Colonic mucosa (tissue), 4 donors: ENCODE measurements around the gene SLC22A12. TPM values are rescaled to one million over a fixed set of nuclear protein-coding genes. Genes with fewer than 3 reads are reported as not detected.

Experiments used
- DNase-seq: peaks from one replicate; pipeline ENCODE4 v3.0.0-alpha.2; 2020
- H3K27ac ChIP-seq: fragments of 200-600 bp; one replicate; pipeline ENCODE4 v1.8.0; 2021
- H3K27me3 ChIP-seq: fragments of 200-600 bp; one replicate; pipeline ENCODE4 v1.8.0; 2021
- H3K36me3 ChIP-seq: fragments of 200-600 bp; one replicate; pipeline ENCODE4 v1.8.0; 2021
- H3K4me1 ChIP-seq: fragments of 200-600 bp; one replicate; pipeline ENCODE4 v1.8.0; 2021; ENCODE audit warnings: mild to moderate bottlenecking
- H3K4me3 ChIP-seq: fragments of 200-600 bp; one replicate; pipeline ENCODE4 v1.8.0; 2021
- H3K9ac ChIP-seq, 2 donors: one replicate each; pipeline ENCODE4 v1.7.0; 2013; ENCODE audit warnings: control low read depth in 2 of 2, low read depth in 2 of 2, low read length in 2 of 2
- H3K9me3 ChIP-seq: fragments of 200-600 bp; one replicate; pipeline ENCODE4 v1.8.0; 2021
- CTCF ChIP-seq: fragments of 200-600 bp; IDR thresholded peaks from one replicate; pipeline ENCODE4 v1.8.0; 2022; ENCODE audit warnings: antibody characterized with exemption, mild to moderate bottlenecking
- intact Hi-C: fragments of 100-400 bp; cut with DNase I; formaldehyde crosslinking; loops from one replicate; pipeline ENCODE4 v1.14.1; 2022
- total RNA-seq, 2 donors: library from RNA; stranded (reverse); fragmentation: NEBNext Ultra II Directional in 1 of 2; extraction: Animal tissue kit (Norgen Biotek cat#: 25700) in 1 of 2; gene quantifications; one replicate each; pipeline ENCODE4 v1.2.1, GENCODE V29; 2021
- donor health status: healthy.
- donor health status: DM: no; HTN: no; CAD: no.
- donor health status: DM: no; HTN: no; CAD: no.

Gene SLC22A12
- not detected for total RNA-seq

- H3K9me3 ChIP-seq = no peaks in the 10 kb centered on the region
- no peaks in the 10 kb centered on the region for H3K27me3 ChIP-seq
- no peak for TF ChIP-seq CTCF
- no peak within 1 kb of the TSS for H3K9ac ChIP-seq
- no peak within 1 kb of the TSS for H3K27ac ChIP-seq
- intact Hi-C loops = no loop called here
- no peaks in the 10 kb centered on the region for H3K36me3 ChIP-seq
- no peak within 1 kb of the TSS for H3K4me3 ChIP-seq
- DNase-seq = no peak
- H3K4me1 ChIP-seq = no peaks in the 10 kb centered on the region
These were observed at the start of gene SLC22A12 for GRCh38 chr11:64590763-64591221. SLC22A12 (plus strand) TSS chr11:64591220; CDS start chr11:64591557, 337 bp downstream.

DNA sequence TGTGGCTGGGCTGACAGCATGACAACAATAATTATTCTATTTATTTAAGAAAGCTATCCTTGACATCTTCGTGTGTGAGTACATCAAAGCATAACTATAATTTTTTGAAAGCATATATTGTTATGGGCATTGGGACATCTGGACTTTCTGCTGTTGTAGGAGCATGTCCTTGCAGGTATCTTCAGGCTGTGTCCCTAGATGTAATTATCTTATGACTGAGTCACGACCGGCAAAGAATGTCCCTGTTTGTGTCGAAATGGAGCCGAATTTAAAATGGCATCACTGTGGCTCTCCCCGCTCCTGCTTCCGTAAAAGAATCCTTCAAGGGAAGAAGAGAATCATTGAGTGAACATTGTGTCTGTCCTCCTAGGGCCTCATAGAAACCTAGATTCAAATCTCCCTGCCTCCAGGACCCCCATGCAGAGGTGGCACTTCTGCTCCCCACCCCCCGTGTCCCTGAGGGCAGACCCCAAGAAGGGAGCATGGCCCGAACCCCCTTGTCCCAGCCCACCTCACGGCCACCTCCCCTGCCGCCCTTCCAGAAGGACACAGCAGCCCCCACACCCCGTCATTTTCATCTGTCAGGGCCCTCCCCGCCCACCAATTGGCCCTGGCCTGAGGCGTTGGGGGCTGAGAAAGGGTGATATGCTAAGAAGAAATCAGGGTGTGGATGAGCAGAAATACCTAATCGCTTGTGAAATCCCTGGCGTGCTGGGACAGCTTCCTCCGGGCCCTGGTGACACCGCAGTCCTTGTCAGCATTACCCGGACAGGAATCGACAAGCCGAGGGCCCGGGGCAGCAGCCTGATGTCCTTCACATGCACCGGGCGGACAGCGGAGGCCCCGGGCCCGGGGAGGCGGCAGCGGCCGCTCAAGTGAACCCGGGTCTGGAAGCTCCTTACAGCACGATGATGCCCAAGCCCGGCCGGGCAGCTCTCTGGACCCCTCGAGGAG is 48.6 kb upstream of the SLC22A12 start:
- no peak overlapping the region for H3K4me3 ChIP-seq
- no peak overlapping the region for H3K9ac ChIP-seq
- no peaks in the 10 kb centered on the region for H3K27me3 ChIP-seq
- no peaks in the 10 kb centered on the region for H3K36me3 ChIP-seq
- no peaks in the 10 kb centered on the region for H3K4me1 ChIP-seq
- TF ChIP-seq CTCF = no peak
- DNase-seq = no peak
- H3K27ac ChIP-seq = no peak overlapping the region
- intact Hi-C loops = no loop called here
- no peaks in the 10 kb centered on the region for H3K9me3 ChIP-seq

- Histone ChIP-seq H3K27me3 (no peaks in the 10 kb centered on the region), H3K27ac (no peak overlapping the region), H3K4me1 (no peaks in the 10 kb centered on the region), H3K4me3 (no peak overlapping the region), H3K9me3 (no peaks in the 10 kb centered on the region), H3K36me3 (no peaks in the 10 kb centered on the region), H3K9ac (no peak overlapping the region)
- intact Hi-C loops = no loop called here
- TF ChIP-seq CTCF = no peak
- no peak for DNase-seq
These were observed 47.2 kb upstream of the SLC22A12 start for GRCh38 chr11:64543818-64544217.

DNA sequence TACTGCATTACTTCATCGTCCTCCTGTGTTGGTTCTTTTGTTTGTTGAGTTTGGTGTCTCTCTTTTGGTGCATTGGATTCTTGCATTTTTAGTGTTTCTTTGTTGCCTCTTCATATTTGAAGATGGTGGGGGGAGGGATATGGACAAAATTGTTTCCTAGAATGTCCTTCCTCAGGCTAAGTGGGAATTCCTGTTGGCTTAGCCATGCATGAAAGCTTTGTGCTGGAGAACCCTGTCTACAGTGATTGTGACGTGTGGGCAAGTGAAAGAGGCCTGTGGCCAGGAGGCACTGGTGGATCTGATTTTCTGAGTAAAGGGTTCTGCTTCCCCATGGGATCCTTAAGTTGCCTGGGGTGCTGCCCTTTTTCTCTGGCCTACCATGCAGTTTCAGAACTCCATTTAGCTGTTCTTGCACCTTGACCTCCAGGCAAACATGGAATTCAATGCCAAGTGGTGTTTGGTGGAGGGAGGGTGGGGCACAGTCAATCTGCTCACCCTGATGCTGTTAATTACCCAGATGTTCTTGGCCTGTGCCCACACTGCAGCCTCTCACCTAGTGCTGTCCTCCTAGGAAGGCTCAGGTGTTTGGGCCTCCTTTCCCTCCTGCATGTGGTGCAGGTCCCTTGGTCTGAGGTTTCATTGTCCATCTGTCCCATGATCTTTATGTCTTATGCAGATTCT is 46.3 kb upstream of the SLC22A12 start:
- intact Hi-C loops = no loop called here
- DNase-seq = peak; percentile 34
- Histone ChIP-seq H3K4me1 (no peaks in the 10 kb centered on the region), H3K36me3 (no peaks in the 10 kb centered on the region), H3K27ac (no peak overlapping the region), H3K9ac (no peak overlapping the region), H3K9me3 (no peaks in the 10 kb centered on the region), H3K4me3 (no peak overlapping the region), H3K27me3 (no peaks in the 10 kb centered on the region)
- no peak for TF ChIP-seq CTCF

- H3K4me1 ChIP-seq = no peaks in the 10 kb centered on the region
- intact Hi-C loops = no loop called here
- no peak overlapping the region for H3K4me3 ChIP-seq
- no peaks in the 10 kb centered on the region for H3K27me3 ChIP-seq
- no peak overlapping the region for H3K27ac ChIP-seq
- H3K9me3 ChIP-seq = no peaks in the 10 kb centered on the region
- no peaks in the 10 kb centered on the region for H3K36me3 ChIP-seq
- no peak for DNase-seq
- H3K9ac ChIP-seq = no peak overlapping the region
- TF ChIP-seq CTCF = no peak
These were observed 45.4 kb upstream of the SLC22A12 start for GRCh38 chr11:64545619-64546018.
